ENCODE results near the gene ZNF483.

The ZNF483 gene

GRCh38 chr9:111601237-111602018, 76.4 kb downstream of the ZNF483 start:
- Histone ChIP-seq H3K4me3 (ENCODE audit: low read length) (no peak overlapping the region), H3K27me3 (ENCODE audit: low read depth, low read length) (no peaks in the 10 kb centered on the region), H2AFZ (ENCODE audit: low read depth, low read length) (no peak overlapping the region), H3K4me2 (ENCODE audit: low read length) (no peak overlapping the region), H3K9me3 (ENCODE audit: insufficient read depth, low read length) (no peaks in the 10 kb centered on the region), H3K27ac (ENCODE audit: low read length) (no peak overlapping the region), H3K36me3 (replicated peaks; ENCODE audit: low read depth, low read length) (no peaks in the 10 kb centered on the region), H3K9ac (ENCODE audit: low read length) (no peak overlapping the region), H4K20me1 (ENCODE audit: insufficient read depth, low read length) (no peaks in the 10 kb centered on the region), H3K79me2 (ENCODE audit: low read length) (no peaks in the 10 kb centered on the region), H3K4me1 (ENCODE audit: low read length) (no peaks in the 10 kb centered on the region)
- TF ChIP-seq CTCF (IDR thresholded peaks at IDR 0.05; ENCODE audit: low read depth, low read length) = no peak

DNA sequence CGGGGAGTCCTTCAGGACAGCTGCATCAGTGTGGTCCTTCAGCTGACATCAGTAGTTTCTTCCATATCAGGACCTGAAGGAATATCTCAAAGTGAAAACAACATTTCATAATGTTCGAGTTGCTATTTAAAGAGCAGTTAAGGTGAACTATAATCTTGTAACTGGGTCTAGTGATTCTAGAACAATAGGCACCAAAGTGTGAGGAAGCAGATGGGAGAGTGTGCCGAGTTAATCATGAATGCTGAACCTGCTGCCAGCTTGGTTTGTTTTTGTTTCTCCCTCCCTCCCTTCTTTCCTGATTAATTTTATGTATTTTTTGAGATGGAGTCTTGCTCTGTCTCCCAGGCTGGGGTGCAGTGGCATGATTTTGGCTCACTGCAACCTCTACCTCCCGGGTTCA, 78.1 kb downstream of the ZNF483 start:
- no peak for TF ChIP-seq EZH2phosphoT487 (IDR thresholded peaks at IDR 0.05; ENCODE audit: low read depth)
- TF ChIP-seq CTCF (IDR thresholded peaks at IDR 0.05; ENCODE audit: low read depth, low read length) = no peak
- Histone ChIP-seq H2AFZ (ENCODE audit: low read depth, low read length) (no peak overlapping the region), H3K9ac (ENCODE audit: low read length) (no peak overlapping the region), H3K4me1 (ENCODE audit: low read length) (no peaks in the 10 kb centered on the region), H3K36me3 (replicated peaks; ENCODE audit: low read depth, low read length) (no peaks in the 10 kb centered on the region), H3K27me3 (ENCODE audit: low read depth, low read length) (no peaks in the 10 kb centered on the region), H3K4me2 (ENCODE audit: low read length) (no peak overlapping the region), H3K79me2 (ENCODE audit: low read length) (no peaks in the 10 kb centered on the region), H3K4me3 (ENCODE audit: low read length) (no peak overlapping the region), H4K20me1 (ENCODE audit: insufficient read depth, low read length) (no peaks in the 10 kb centered on the region), H3K9me3 (ENCODE audit: insufficient read depth, low read length) (no peaks in the 10 kb centered on the region), H3K27ac (ENCODE audit: low read length) (no peak overlapping the region)

DNA sequence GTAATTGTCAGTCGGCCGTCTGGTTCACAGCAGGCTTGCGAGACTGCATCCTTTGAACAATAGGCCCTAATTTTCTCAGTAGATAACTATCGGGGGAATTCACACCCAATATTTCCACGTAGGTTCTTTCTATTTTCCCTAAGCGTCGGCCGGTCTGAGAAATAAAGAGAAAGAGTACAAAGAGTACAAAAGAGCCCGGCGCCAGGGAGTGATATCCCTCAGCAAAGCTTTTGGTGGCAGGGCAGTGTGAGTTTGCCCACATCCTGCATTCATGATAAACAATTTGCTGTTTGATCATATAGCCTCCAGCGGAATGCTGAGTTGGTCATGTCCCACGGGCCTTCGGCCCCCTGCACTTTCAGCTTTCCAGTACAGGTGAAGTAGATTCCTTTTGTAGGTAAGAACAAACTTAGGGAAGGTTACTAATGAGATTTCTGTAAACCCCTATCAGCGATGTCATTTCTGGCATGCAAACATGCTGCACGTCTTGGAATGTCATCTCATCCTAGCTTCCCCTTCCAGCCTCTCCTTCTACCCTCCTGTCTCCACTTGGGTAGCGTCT, 79.2 kb downstream of the ZNF483 start:
- H2AFZ ChIP-seq (ENCODE audit: low read depth, low read length) = no peak overlapping the region
- H4K20me1 ChIP-seq (ENCODE audit: insufficient read depth, low read length) = no peaks in the 10 kb centered on the region
- H3K27ac ChIP-seq (ENCODE audit: low read length) = no peak overlapping the region
- no peak overlapping the region for H3K4me2 ChIP-seq (ENCODE audit: low read length)
- no peak overlapping the region for H3K9ac ChIP-seq (ENCODE audit: low read length)
- no peak overlapping the region for H3K4me3 ChIP-seq (ENCODE audit: low read length)
- H3K4me1 ChIP-seq (ENCODE audit: low read length) = no peaks in the 10 kb centered on the region
- H3K9me3 ChIP-seq (ENCODE audit: insufficient read depth, low read length) = no peaks in the 10 kb centered on the region
- no peaks in the 10 kb centered on the region for H3K79me2 ChIP-seq (ENCODE audit: low read length)
- H3K36me3 ChIP-seq (replicated peaks; ENCODE audit: low read depth, low read length) = no peaks in the 10 kb centered on the region
- TF ChIP-seq CTCF (IDR thresholded peaks at IDR 0.05; ENCODE audit: low read depth, low read length) = no peak
- no peak for TF ChIP-seq EZH2phosphoT487 (IDR thresholded peaks at IDR 0.05; ENCODE audit: low read depth)
- no peaks in the 10 kb centered on the region for H3K27me3 ChIP-seq (ENCODE audit: low read depth, low read length)

DNA sequence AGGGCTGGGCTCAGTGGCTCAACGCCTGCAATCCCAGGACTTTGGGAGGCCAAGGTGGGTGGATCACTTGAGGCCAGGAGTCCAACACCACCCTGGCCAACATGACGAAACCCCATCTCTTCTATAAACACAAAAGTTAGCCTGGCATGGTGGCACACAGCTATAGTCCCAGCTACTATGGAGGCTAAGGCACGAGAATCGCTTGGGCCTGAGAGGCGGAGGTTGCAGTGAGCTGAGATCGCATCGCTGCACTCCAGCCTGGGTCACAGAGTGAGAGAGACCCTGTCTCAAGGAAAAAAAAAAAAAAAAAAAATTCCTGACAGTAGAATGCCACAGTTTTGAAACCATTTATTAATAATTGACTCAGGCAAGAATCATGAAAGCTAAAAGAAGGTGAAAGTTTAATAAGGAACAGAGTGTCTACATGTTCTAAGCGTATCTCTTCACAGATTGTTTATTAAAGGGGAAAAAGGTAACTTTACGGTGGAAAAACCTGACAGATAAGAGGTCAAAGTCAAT, 80.1 kb downstream of the ZNF483 start:
- Histone ChIP-seq H3K79me2 (ENCODE audit: low read length) (no peaks in the 10 kb centered on the region), H3K9ac (ENCODE audit: low read length) (no peak overlapping the region), H3K36me3 (replicated peaks; ENCODE audit: low read depth, low read length) (no peaks in the 10 kb centered on the region), H4K20me1 (ENCODE audit: insufficient read depth, low read length) (no peaks in the 10 kb centered on the region), H3K4me1 (ENCODE audit: low read length) (no peaks in the 10 kb centered on the region), H3K9me3 (ENCODE audit: insufficient read depth, low read length) (no peaks in the 10 kb centered on the region), H2AFZ (ENCODE audit: low read depth, low read length) (no peak overlapping the region), H3K27ac (ENCODE audit: low read length) (no peak overlapping the region), H3K27me3 (ENCODE audit: low read depth, low read length) (no peaks in the 10 kb centered on the region), H3K4me2 (ENCODE audit: low read length) (no peak overlapping the region), H3K4me3 (ENCODE audit: low read length) (no peak overlapping the region)
- no peak for TF ChIP-seq EZH2phosphoT487 (IDR thresholded peaks at IDR 0.05; ENCODE audit: low read depth)
- TF ChIP-seq CTCF (IDR thresholded peaks at IDR 0.05; ENCODE audit: low read depth, low read length) = no peak
